HG02973 (cell line): Measurements from ENCODE around the gene NAT10.
"Not testable (repeated sequence)": the region's sequence is repeated elsewhere in the genome, so short reads cannot be mapped to it uniquely, and the experiment has no call there.

Experiments
- ATAC-seq: cut with Tn5 transposase; IDR thresholded peaks from one replicate; pipeline ENCODE4 v1.9.1; 2021; ENCODE audit warnings: moderate library complexity; ENCODE audit not compliant: unreplicated experiment

NAT10 gene

DNA sequence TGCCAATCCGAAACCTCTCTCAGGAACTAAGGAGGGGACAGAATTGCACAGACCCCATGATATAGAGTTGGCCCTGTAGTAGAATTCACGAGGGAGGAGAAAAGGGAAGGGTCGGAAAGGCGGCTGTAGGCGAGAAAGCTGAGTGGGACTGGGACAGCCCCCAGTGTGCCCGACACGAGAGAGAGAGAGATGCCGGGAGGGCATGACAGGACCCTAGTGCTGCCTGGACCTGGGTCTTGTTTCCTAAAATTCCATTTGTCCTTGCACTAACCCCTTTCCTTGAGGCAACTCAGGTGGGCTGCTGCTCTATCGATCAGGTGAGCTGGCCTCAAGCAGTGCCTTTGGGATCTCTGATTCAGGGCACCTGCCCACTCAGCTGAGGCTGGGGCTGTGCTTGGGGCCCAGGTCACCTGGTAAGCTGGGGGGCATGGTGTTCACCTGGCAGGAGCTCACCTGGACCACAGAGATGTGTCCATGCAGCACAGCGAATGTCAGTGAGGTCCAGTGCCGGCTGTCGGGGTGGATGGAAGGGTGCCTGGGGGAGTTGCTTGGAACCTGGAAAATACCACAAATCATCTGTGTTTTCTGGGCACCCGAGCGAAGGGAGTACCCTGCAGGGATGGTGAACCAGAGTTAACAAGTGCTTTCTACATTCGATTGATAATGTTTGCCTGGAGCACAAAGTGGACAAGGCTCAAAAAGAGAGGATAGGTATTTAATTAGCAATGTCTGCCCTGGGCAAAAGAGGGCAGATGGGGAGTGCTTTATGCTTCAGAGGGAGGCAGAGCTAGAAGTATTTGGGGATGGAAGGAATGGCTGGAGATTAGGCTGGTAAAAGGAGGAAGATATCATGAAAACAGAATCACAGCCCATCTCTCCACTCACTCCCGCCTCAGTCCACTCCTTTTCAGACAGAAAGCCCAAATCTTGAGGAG, 61.6 kb downstream of the NAT10 start:
- ATAC-seq: no peak

DNA sequence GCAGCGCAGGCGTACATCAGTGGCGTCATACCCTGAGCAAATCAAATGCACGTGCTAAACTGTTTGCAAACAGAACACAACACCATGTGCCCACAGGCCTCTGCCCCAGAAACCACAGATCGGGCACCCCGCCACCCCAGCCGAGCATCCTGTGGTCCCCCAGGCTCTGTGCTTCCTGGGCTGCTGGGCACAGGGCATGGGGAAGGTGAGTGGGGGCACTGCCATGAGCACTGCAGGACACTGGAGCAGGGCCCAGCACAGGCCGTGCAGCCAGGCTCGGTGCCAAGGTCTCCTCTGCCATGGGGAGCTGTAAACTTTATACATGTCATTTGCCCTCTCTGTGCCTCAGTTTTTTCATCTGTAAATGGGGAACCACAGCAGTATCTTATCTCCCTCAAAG, 62.5 kb downstream of the NAT10 start:
- no peak for ATAC-seq

DNA sequence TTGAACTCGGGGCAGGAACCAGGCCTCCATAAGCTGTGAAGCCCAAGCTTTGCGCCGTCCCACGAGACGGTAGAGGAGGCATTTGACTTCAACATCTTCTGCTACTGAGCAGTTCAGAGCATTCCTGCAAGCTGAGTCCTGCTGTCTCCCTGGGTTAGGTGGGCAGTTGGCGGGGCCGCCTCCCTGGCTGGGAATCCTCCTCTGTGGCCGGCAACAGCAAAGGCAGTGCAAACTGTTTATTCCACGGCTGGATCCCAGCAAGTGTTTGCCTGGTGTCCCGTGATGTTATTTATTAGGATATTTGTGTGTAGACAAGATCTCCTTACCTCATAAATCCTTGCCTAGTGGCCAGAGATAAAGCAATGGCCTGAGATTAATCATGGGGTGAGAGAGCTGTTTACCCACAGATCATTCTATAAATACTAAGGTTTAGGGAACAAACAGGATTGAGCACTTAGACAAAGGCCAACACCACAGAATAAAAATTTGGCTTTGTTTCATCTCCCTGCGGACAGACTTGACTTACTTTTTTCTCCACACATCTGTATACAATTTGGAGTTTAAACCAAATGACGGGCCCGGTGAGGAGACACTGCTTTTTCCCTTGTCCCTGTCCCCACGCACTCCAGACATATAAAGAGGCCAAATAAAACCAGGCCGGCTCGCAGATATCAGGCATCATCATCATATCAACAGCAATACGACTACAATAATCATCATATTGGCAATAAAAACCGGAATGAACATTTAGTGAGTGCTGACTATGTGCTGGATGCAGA, 63.4 kb downstream of the NAT10 start:
- ATAC-seq: no peak

DNA sequence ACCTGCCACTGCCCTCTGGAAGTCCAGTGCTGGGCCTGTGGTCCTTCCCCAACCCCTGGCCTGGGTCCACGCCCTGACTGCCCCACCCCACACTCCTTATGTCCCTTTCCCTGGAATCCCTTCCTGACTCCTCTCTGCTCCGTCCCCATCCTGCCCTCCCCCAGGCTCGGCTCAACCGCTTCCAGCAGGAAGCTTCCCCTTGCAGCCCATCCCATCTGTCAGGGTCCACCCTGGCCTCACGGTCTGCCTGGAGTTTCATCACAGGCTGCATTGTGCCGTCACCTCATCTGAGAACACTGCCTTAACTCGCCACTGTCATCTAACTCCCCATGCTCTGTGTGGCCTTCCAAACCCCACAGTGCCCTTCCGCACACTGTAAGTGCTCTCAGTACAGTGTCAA, 64.3 kb downstream of the NAT10 start:
- no peak for ATAC-seq

DNA sequence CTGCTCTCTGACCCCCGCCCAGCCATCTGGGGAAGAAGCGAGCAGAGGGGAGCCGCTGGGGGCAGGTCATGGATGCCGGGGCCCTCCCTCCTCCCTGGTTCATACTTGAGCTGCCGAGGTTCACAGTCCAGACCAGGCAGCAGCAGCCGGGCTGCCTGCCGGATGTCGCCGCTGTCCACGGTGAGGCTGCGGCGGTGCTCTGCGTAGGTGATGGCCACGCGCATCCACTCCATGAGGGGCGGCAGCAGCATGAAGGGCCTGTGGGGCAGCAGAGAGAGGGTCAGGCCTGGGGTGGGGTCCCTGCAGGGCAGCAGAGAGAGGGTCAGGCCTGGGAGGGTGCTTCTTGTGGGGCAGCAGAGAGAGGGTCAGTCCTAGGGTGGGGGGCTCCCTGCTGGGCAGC, 67.6 kb downstream of the NAT10 start:
- ATAC-seq: no peak

DNA sequence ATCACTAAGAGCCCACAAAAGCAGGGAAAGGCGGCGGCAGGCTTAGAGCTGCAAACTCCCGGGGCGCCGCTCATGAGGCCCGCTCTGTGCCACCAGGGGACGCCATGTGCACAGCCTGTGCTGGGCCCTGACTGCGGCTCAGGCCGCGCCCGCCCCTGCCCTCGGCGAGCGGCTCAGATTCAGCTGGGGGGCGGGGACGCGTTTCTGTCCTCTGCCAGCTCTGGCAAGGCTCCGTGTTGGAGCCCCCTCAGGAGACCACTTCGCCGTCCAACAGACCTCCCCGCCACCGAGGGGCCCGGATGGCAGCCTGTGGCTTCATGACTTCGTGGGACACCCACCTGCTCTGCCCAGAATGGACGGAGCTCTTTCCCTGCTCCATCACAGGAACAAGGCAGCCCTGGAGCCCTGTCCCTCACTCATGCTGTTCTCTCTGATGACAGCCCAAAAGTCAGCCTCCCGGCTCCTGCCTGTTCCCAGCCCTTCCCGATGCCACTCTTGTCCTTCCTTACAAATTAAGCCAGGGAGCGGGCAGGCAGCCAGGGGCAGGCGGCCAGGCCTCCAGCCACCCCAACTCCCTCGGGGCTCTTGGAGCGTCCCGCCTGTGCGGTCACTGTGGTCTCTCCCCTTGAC, 69.1 kb downstream of the NAT10 start:
- ATAC-seq: peak; percentile 68

GRCh38 chr11:34175284-34176019, 70.0 kb downstream of the NAT10 start:
- no peak for ATAC-seq

GRCh38 chr11:34176751-34177209, 71.4 kb downstream of the NAT10 start:
- ATAC-seq: no peak

GRCh38 chr11:34178209-34178821, 72.9 kb downstream of the NAT10 start:
- ATAC-seq: no peak

DNA sequence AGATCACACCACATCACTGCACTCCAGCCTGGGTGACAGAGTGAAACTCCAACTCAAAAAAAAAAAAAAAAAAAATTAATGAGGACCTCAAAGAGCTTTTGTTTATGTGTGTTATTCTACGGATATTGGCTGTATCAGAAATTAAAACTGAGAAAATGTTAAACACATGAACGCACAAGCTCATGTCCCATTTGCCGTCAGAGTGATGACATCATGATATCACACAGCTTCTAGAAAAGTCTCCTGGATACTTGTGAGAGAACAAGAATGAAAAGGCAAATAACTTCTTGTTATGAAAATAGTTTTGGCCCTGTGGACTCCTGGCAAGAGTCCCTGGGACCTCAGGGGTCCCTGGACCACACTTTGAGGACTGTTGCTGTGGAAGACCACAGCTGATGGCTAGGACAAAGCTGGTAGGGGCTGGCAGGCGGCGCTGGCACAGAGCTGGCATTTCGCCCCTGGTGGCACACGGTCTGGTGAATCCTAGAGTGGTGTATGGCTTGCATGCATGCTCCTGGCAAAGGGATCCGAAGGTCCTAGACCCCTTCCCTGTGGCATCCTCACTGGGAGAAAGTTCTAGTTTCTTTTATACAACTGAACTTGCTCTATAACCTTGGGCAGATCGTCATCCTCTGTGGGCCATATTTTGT, 73.7 kb downstream of the NAT10 start:
- no peak for ATAC-seq

DNA sequence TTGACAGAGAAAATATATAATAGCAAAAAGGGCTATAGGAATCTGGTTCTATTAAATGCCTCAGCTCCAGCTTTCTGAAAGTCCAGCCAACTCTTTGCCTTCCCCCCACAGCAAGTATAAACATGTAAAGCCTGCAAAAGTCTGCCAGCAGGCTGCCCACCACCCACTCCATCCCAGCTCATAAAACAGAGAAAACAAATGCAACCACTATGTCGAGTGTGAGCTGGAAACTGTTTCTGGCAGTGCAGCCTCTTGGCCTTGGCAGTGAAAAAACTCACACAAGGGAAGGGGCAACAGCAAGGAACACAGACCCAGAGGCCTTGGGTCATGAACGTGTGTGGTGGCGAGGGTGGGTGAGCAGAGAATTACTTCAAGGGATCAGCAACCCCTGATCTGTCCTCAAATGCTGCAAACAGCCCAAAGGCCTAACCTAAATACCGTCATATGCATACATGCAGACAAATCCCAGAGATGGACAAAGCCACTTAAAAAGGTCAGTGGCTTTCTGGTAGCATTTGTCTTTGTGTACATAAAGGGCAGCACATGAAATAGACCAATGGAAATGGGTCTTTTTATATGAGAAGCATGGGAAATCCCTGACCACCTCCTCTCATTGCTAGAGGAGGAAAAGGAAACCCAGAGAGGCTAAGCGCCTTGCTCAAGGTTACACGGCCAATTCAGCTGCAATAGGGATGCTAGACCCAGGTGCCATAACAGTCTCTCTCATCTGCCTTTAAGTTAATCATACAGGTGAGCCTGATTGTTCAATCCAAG, 74.8 kb downstream of the NAT10 start:
- no peak for ATAC-seq

DNA sequence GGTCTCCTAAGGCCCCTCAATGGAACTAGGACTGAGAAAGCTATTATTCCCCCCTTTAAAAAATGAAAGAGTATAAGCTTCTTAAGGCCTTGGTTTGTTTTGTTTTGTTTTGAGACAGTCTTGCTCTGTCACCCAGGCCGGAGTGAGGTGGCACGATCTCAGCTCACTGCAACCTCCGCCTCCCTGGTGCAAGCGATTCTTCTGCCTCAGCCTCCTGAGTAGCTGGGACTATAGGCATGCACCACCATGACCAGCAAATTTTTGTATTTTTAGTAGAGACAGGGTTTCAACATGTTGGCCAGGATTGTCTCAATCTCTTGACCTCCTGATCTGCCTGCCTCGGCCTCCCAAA, 75.4 kb downstream of the NAT10 start:
- not testable (repeated sequence) for ATAC-seq

GRCh38 chr11:34181251-34181650, 75.8 kb downstream of the NAT10 start:
- ATAC-seq: no peak

DNA sequence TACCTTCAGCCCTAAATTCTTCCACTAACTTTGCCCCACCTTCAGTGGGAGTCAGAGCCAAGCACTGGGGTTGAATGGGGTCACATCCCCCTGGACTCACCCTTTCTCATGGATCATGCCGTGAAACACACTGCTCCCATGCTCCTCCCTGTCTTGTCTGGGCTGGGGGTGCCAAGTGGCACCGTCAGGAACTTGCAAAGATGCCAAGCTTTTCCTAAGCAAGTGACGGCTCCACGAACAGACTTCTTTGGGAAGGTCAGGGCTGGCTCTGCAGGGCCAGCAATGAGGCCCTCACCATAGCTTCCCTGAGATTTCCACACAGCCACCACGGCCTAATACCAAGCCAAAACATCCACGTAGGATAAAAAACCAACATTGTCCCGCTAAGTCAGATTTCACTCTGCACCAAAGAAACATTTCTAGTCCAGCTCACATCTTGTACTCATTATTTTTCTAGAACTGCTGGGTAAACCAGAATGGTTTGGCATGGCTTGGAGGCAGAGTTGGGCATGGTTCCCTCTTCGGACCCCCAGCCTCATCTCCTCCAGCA, 76.5 kb downstream of the NAT10 start:
- no peak for ATAC-seq

DNA sequence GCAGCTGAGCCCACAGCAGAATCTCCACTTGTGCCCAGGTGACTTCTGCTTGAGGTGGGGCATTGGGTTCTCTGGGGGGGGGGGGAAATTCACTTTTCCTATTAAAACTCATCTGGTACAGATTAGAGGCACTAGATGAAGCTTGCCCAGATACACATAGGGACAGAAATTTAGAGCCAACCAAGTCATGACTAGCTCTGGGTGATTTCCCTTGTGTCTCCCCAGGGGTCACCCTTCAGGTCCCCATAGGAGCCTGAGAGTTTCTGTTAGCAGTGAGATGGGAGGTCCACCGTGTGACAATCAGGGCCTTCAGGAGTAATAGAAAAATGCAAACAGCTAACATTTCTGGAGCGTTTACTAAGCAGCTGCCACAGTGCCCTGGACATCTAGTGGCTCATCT, 77.0 kb downstream of the NAT10 start:
- ATAC-seq: no peak

GRCh38 chr11:34182921-34183685, 77.7 kb downstream of the NAT10 start:
- no peak for ATAC-seq

DNA sequence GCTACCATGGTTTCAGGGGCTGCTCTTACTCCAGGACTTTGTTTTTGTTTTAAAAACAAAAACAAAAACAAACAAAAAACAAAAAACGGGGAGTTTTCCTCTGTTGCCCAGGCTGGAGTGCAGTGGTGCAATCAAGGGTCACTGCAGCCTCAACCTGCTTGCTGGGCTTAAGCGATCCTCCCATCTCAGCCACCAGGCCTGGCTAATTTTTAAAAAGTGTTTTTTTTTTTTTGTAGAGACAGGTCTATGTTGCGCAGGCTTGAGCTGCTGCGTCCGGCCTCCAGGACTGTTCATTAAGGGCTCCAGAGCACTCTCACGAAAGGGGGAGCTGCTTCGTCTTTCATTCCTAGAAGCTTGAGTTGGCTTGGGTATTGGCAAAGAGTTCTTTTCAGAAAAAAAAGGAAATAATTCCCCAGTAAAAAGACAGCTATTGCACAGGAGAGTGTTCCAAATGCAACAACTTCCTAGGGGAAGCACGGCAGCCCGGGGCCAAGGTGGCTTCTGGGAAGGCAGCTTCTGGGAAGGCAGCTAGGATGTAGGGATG, 78.5 kb downstream of the NAT10 start:
- no peak for ATAC-seq

GRCh38 chr11:34184505-34185015, 79.1 kb downstream of the NAT10 start:
- no peak for ATAC-seq
